Measurements from ENCODE around the gene CENPP. TPM values are rescaled to one million over a fixed set of nuclear protein-coding genes. Genes with fewer than 3 reads are reported as not detected.
A peak's percentile ranks its signal among the peaks of the same experiment; 100 is the strongest.

CENPP gene
- total RNA-seq, 4 donors from 2014 or later = 2.9 to 8.3 (median 4.9) TPM

DNA sequence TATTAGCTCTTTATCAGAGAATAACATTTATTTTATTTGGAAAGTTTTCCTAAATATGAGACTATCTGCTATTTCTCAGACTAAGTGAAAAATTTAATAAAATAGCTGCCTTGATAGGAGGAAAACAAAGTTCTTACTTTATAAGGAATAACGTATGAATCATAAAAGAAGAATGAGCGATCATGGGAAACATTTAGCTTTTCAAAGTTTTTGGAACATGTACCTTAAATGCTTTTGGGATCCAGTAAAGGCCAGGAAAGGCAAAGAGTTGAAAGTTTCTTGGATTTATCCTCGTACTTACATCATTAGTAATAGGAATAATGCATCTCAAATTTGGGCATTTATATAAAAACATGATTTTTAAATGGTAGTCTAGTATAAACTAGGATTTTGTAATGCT, 59.2 kb downstream of the CENPP start:
- Histone ChIP-seq H3K9me3 (no peaks in the 10 kb centered on the region), H3K4me3 (no peak overlapping the region), H3K27ac (peak overlapping the region in 3 of 4 donors; percentile 21 to 43 (median 32)), H3K27me3 (no peaks in the 10 kb centered on the region), H3K36me3 (no peaks in the 10 kb centered on the region), H3K4me1 (peaks cover 0 to 23% (median 4%) of the 10 kb centered on the region in 3 donors)
- WGBS, 2 donors (ENCODE audit: low coverage in 1 of 2) = 34 to 47% methylated on average over 3 of the region's 3 CpGs
- no peak for TF ChIP-seq POLR2AphosphoS5 (IDR thresholded peaks at IDR 0.05)
- no peak for TF ChIP-seq EP300 (IDR thresholded peaks at IDR 0.05)
- TF ChIP-seq CTCF (IDR thresholded peaks at IDR 0.05) = no peak
- TF ChIP-seq POLR2A (IDR thresholded peaks at IDR 0.05) = no peak
- no peak for ATAC-seq

DNA sequence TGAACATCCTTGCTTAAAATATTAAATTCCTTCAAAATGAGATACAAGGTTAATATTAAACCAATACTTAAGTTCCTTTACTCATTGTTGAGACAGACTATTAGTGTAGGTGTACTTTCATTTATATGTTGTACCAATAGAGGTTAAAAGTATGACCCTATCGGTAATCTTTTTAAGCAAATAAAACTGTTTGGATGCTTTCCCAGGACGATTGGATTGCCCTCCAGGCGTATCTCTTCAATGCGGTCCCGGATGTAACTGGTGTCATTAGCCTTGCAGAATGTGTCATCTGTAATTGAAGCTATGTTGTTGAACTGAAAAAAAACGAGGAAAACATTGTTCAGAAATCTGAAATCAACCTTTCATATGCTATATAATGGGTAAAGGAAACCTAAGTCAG, 59.7 kb downstream of the CENPP start:
- TF ChIP-seq POLR2AphosphoS5 (IDR thresholded peaks at IDR 0.05) (no peak), POLR2A (IDR thresholded peaks at IDR 0.05) (no peak), EP300 (IDR thresholded peaks at IDR 0.05) (no peak), CTCF (IDR thresholded peaks at IDR 0.05) (no peak)
- Histone ChIP-seq H3K4me3 (no peak overlapping the region), H3K36me3 (no peaks in the 10 kb centered on the region), H3K9me3 (no peaks in the 10 kb centered on the region), H3K27me3 (no peaks in the 10 kb centered on the region), H3K27ac (peak overlapping the region in 3 of 4 donors; percentile 32 to 59 (median 43)), H3K4me1 (peaks cover 0 to 26% (median 4%) of the 10 kb centered on the region in 3 donors)
- 55 to 100% methylated on average over 1 to 6 of the region's 6 CpGs for WGBS, 2 donors (ENCODE audit: low coverage in 1 of 2)
- no peak for ATAC-seq

GRCh38 chr9:92385953-92386352, 60.2 kb downstream of the CENPP start:
- ATAC-seq = no peak
- whole genome bisulfite sequencing, 2 donors (ENCODE audit: low coverage in 1 of 2) = 60 to 61% methylated on average over 4 of the region's 4 CpGs
- no peaks in the 10 kb centered on the region for H3K27me3 ChIP-seq
- TF ChIP-seq CTCF (IDR thresholded peaks at IDR 0.05) (no peak), POLR2AphosphoS5 (IDR thresholded peaks at IDR 0.05) (peak; percentile 25)
- H3K27ac ChIP-seq = peak overlapping the region in 3 of 4 donors; percentile 32 to 59 (median 43)
- no peaks in the 10 kb centered on the region for H3K9me3 ChIP-seq
- no peak overlapping the region for H3K4me3 ChIP-seq
- H3K4me1 ChIP-seq = peaks cover 0 to 26% (median 4%) of the 10 kb centered on the region in 3 donors
- peaks cover 0 to 3% of the 10 kb centered on the region in 2 donors for H3K36me3 ChIP-seq

DNA sequence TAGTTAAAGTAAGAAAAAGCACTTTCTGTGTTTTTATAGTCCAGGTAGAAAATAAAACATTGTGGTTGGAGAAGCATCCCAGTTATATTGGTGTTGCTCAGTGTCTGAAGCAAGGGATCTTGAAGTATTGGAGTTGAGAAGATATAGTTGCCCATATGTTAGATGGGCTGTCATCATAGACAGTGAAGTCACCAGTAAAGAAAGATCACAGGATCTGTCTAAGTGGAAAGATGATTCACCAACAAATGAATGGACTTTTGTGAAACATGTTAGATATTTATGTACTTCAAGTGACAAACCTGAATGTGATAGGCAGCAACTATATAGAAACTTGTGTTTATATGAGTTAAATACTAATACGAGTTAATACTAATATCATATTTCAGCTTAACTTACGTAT, 66.9 kb downstream of the CENPP start:
- H3K27ac ChIP-seq = peak overlapping the region in 2 of 4 donors; percentile 61 to 65
- peaks cover 0 to 11% of the 10 kb centered on the region in 2 donors for H3K36me3 ChIP-seq
- ATAC-seq = no peak
- H3K9me3 ChIP-seq = no peaks in the 10 kb centered on the region
- no peaks in the 10 kb centered on the region for H3K27me3 ChIP-seq
- no peak for TF ChIP-seq POLR2A (IDR thresholded peaks at IDR 0.05)
- no peak for TF ChIP-seq CTCF (IDR thresholded peaks at IDR 0.05)
- TF ChIP-seq POLR2AphosphoS5 (IDR thresholded peaks at IDR 0.05) = no peak
- TF ChIP-seq EP300 (IDR thresholded peaks at IDR 0.05) = no peak
- no peak overlapping the region for H3K4me3 ChIP-seq
- 55 to 75% methylated on average over 2 of the region's 2 CpGs for WGBS, 2 donors (ENCODE audit: low coverage in 1 of 2)
- peaks cover 0 to 22% (median 3%) of the 10 kb centered on the region in 3 donors for H3K4me1 ChIP-seq

GRCh38 chr9:92393686-92394085, 67.9 kb downstream of the CENPP start:
- peaks cover 0 to 11% of the 10 kb centered on the region in 2 donors for H3K36me3 ChIP-seq
- H3K4me3 ChIP-seq = no peak overlapping the region
- TF ChIP-seq EP300 (IDR thresholded peaks at IDR 0.05) = no peak
- TF ChIP-seq POLR2A (IDR thresholded peaks at IDR 0.05) = no peak
- no peak for TF ChIP-seq CTCF (IDR thresholded peaks at IDR 0.05)
- peak; percentile 11 for TF ChIP-seq POLR2AphosphoS5 (IDR thresholded peaks at IDR 0.05)
- H3K9me3 ChIP-seq = no peaks in the 10 kb centered on the region
- 7 to 17% methylated on average over 1 of the region's 1 CpG for WGBS, 2 donors (ENCODE audit: low coverage in 1 of 2)
- peak overlapping the region in 3 of 4 donors; percentile 49 to 65 (median 61) for H3K27ac ChIP-seq
- H3K27me3 ChIP-seq = no peaks in the 10 kb centered on the region
- H3K4me1 ChIP-seq = peaks cover 0 to 22% (median 3%) of the 10 kb centered on the region in 3 donors
- ATAC-seq = no peak

Data from gastroesophageal sphincter (tissue), 4 donors.